HG02870 (cell line): ENCODE results near the gene ELL3.
"Not testable (repeated sequence)": the region's sequence is repeated elsewhere in the genome, so short reads cannot be mapped to it uniquely, and the experiment has no call there.

Source experiments
- ATAC-seq: cut with Tn5 transposase; IDR thresholded peaks from one replicate; pipeline ENCODE4 v1.9.1; 2021; ENCODE audit warnings: mild to moderate bottlenecking, moderate library complexity; ENCODE audit not compliant: unreplicated experiment

The ELL3 gene, protein sequence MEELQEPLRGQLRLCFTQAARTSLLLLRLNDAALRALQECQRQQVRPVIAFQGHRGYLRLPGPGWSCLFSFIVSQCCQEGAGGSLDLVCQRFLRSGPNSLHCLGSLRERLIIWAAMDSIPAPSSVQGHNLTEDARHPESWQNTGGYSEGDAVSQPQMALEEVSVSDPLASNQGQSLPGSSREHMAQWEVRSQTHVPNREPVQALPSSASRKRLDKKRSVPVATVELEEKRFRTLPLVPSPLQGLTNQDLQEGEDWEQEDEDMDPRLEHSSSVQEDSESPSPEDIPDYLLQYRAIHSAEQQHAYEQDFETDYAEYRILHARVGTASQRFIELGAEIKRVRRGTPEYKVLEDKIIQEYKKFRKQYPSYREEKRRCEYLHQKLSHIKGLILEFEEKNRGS

GRCh38 chr15:43776718-43777266, at the start of gene ELL3:
TSS of gene ELL3 (minus strand) at chr15:43776966. CDS start at chr15:43776901, 65 bp downstream.
- ATAC-seq, result peak; percentile 36

- ATAC-seq, result no peak
Measured at GRCh38 chr15:43826029-43826507, 49.3 kb upstream of the ELL3 start.

DNA sequence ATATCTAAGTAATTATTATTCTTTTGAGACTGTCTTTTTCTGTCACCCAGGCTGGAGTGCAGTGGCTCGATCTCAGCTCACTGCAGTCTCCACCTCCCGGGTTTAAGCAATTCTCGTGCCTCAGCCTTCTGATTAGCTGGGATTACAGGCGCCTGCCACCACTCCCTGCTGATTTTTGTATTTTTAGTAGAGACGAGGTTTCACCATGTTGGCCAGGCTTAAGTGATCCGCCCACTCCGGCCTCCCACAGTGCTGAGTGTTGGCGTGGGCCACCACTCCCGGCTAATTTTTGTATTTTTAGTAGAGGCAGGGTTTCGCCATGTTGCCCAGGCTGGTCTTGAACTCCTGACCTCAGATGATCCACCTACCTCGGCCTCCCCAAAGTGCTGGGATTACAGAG, 48.5 kb upstream of the ELL3 start:
- ATAC-seq, result not testable (repeated sequence)

DNA sequence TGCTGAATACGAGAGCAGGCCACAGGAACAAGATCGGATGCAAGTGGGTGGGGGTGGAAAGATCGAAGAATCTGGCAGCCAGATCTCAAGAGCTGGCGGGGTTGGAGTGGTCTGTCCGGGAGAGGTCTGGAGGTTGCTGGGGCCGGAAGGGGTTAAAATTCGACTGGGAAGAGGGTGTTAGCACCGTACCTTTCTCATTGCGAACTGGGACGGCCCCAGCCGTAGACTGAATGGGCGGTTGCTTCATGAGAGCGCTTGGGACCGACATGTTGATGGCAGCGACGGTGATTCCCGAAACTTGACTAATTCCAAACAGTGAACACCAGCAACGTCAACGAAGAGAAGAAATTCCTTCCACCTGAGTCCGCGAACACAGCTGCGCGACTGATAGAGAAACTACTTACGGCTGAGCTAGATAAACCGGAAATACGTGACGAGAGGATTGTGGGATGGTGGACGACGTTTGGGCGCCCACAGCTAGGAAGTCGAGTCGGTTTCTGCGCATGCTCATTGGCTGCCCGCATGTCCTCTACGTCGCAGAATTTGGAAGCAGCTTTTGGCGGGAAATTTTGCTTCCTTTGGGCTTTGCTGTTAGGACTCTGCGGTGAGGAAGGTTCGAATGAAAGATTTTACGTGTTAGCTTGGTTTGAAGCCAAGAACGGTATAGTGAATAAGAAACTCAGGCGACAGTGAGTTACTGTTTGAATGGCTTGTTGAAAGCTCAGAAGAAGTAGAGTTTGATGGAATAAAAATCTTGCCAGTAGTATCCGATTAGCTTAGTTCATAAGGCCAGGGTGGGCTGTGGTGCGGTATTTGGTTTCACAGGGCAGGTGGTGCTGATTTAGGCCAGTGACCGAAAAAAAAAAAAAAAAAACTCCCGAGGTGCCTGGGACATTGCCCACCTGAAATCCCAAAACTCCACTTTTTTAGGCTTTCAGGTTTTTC, 47.8 kb upstream of the ELL3 start, which contains the start of gene MFAP1:
Gene MFAP1 (minus strand): TSS at position 389 of the 945 bp plus-strand sequence. CDS start 121 bp downstream, at position 268.
- ATAC-seq, result peak; percentile 66

- ATAC-seq, result no peak
Measured at GRCh38 chr15:43821505-43821904, 44.7 kb upstream of the ELL3 start.

GRCh38 chr15:43815064-43815463, 38.3 kb upstream of the ELL3 start:
- ATAC-seq, result not testable (repeated sequence)

DNA sequence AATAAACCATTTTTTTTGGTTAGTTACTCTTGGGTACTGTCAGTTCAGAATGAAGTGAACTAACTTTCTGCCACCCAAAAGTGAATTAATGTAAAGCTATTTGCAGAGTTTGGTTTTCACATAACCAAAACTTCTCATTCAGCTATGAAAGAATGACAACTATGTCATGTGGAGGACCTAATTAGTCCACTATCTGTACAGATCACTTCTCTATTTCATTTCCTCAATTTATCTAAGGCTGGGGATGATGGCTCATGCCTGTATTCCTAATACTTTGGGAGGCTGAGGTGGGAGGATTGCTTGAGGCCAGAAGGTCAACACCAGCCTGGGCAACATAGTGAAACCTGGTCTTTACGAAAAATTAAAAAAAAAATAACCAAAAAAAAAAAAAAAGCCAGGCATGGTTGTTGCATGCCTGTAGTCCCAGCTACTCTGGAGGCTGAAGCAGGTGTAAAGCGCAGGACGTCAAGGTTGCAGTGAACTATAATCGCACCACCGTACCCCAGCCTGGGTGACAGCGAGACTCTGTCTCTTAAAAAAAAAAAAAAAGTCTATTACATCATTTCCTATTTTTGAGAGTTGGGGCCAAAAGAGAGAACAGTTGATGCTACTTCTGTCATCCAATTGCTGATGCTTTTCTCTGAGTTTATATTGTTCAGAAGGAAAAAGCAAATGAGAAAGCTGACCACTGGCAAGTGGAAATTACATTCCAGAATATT, 32.4 kb upstream of the ELL3 start:
- peak; percentile 66 for ATAC-seq

DNA sequence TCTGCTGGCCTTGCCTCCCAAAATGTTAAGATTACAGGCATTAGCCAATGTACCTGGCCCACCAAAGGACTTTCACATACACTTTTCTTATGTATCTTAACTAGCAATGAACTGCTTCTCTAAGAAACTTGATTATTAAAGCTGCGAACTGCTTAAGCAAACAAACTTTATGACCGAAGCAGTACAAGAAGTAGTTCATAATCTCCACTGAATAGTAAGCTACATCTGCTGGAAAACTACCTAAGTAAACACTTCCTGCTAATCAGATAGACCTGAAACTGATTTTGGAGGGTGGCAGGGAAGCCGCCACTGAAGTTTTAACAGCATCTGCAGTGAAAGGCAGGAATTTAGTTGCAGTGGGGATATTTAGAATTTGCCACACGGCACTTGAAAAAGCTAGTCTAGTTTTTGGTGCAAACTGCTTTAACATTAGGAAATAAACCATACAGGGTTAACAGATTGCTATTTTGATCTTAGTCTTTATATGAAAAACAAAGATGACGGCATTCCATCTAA, 31.7 kb upstream of the ELL3 start:
- ATAC-seq, result no peak

DNA sequence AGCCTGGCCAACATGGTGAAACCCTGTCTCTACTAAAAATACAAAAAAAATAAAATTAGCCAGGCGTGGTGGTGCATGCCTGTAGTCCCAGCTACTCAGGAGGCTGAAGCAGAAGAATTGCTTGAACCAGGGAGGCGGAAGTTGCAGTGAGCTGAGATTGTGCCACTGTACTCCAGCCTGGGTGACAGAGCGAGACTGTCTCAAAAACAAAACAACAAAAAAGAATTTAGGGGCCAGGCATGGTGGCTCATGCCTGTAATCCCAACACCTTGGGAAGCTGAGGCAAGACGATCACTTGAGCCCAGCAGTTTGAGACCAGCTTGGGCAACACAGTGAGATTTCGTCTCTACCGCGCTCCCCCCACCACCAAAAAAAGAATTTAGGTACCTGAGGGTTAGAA, 25.9 kb upstream of the ELL3 start:
- ATAC-seq, result not testable (repeated sequence)

DNA sequence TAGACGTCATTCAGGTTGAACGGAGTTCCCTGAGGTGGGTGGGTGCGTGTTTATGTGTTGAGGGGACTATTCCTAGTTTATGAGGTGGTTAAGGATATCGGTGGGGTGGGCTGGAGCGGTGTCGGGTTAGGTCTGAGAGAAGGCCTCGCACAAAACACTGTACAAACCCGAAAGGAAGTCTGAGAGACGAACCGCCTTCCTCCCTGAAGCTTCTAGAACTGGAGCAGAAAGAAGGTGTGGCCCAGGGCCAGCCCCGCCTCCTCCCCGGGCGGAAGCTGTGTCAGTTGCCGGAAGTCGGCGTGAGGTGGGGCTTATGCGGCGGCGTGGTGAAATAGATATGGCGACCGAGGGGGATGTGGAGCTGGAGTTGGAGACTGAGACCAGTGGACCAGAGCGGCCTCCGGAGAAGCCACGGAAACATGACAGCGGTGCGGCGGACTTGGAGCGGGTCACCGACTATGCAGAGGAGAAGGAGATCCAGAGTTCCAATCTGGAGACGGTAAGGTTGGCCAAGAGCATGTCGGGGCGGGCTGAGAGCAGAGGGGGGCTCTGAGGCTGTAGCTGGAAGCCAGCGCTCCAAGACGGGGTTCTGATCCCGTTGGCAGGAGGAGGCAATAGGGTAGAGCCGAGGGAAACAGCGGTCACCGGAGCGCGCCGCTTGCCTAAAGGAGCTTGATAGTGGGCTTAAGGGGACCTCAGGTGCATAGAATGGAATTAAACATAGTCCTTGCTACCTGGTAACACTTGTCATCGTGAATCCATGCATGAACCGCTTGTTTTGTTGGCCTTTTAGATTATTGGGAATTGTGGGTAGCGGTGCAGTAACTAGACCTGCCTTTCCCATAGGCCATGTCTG, 23.7 kb upstream of the ELL3 start, which contains the start of gene HYPK:
Gene HYPK (plus strand): TSS at position 314 of the 856 bp plus-strand sequence. CDS start 24 bp downstream, at position 338.
- ATAC-seq, result peak; percentile 60

GRCh38 chr15:43799945-43800285, 23.1 kb upstream of the ELL3 start, which contains the start of gene SERINC4:
TSS of gene SERINC4 (minus strand) at chr15:43800220. CDS start at chr15:43799986, 234 bp downstream.
- no peak for ATAC-seq

GRCh38 chr15:43799209-43799944, 22.6 kb upstream of the ELL3 start:
- no peak for ATAC-seq

DNA sequence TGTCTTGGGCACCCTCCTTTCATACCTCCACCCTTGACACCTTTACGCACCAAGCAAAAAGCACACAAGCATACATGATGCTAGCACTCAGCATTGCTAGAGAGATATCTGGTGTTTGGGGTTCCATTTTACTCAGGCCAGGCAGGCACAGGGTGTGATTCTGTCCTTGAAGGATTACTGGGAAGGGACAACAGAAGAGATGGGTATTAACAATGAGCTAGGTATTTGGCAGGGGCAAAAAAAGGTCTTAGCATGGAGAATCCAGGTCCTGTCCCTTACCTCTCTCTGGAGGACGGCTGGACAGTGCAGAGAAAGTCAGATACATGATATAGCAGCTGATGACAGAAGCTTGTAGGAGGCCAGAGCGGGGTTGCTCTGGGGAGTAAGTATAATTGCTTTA, 19.8 kb upstream of the ELL3 start:
- ATAC-seq, result no peak

GRCh38 chr15:43795997-43796396, 19.2 kb upstream of the ELL3 start:
- no peak for ATAC-seq

- no peak for ATAC-seq
Measured at GRCh38 chr15:43795197-43795596, 18.4 kb upstream of the ELL3 start.

DNA sequence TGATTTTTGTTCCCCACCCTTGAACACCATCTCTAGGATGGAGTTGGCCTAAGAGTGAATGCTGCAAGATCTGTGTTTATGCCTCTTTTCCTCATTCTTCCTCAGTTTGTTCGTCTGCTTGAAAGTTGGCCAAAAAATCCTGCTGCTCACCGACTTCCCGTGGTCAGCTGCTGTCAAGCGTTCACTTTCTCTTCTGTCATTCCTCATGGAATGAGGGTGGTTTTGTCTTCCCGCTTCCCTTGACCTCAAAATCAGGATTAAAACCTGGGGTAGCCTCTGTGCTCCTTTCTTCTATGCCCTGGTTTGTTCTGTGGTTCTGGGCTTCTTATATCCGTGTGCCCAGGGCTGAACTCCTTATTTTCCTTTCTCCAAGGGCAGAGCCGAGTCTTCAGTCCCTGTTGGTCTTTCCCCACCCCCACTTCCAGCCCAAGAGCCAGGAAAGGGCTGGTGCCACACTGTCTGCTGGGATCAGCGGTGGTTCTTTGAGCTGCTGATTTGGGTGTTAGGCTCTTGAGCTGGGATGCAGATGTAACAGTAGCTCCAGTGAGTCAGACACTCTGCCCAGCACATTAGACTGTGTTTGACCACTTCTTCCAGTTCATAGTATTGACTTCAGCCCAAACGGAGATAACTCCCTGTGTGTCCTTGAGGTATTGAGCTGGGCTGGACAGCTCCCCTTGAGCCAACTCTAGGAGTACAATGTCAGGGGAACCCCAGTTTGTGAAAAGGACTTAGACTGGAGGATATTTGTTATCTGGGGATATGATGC, 17.7 kb upstream of the ELL3 start:
- no peak for ATAC-seq

DNA sequence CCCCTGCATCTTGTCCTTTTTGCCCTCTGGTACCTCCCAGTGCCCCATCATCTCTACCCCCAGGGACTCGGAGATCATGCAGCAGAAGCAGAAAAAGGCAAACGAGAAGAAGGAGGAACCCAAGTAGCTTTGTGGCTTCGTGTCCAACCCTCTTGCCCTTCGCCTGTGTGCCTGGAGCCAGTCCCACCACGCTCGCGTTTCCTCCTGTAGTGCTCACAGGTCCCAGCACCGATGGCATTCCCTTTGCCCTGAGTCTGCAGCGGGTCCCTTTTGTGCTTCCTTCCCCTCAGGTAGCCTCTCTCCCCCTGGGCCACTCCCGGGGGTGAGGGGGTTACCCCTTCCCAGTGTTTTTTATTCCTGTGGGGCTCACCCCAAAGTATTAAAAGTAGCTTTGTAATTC, 16.9 kb upstream of the ELL3 start:
- ATAC-seq, result no peak
